ENCODE data around the gene HOMER2.
"Not testable (repeated sequence)": the region's sequence is repeated elsewhere in the genome, so short reads cannot be mapped to it uniquely, and the experiment has no call there.

The HOMER2 gene

DNA sequence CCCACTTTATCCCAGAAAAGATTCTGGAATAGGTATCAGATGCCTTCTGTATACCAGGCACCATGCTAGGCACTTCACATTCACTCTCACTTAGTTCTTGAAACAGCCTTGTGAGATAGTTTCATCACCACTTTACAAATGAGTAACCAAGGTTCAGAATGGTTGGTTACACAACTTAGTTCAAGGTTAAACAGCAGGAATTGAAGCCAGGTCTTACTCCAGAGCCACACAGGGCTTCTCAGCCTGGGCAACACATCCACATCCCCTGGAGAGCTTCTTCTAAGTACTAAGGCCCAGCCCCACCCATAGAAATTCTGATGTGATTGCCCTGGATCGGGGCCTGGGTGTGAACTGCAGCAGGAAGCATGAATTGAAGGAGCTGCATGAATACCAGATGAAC, 124.4 kb downstream of the HOMER2 start:
- no peak for FAIRE-seq
- no peak for TF ChIP-seq CTCF (IDR thresholded peaks at IDR 0.05; ENCODE audit: insufficient read depth, missing control alignments)
- DNase-seq (ENCODE audit: insufficient read length, low spot score): no peak

DNA sequence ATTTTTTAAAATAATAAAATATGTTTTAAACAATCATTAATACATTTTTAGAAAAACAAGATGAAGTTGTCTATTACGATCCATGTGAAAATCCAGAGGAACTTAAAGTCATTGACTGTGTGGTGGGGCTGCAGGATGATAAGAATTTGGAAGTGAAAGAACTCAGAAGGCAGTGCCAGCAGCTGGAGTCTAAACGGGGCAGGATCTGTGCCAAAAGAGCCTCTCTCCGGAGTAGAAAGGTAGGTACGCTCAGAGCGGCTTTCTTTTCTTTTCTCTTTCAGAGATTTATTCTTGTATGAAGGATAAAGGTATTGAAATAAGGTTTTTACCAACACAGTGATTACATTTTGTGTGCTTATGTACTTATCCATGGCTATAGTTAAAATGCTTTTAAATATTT, 129.5 kb downstream of the HOMER2 start:
- no peak for TF ChIP-seq CTCF (IDR thresholded peaks at IDR 0.05; ENCODE audit: insufficient read depth, missing control alignments)
- FAIRE-seq (no peak), DNase-seq (ENCODE audit: insufficient read length, low spot score) (no peak)

GRCh38 chr15:82821851-82822250, 130.7 kb downstream of the HOMER2 start:
- not testable (repeated sequence) for DNase-seq (ENCODE audit: insufficient read length, low spot score); FAIRE-seq

DNA sequence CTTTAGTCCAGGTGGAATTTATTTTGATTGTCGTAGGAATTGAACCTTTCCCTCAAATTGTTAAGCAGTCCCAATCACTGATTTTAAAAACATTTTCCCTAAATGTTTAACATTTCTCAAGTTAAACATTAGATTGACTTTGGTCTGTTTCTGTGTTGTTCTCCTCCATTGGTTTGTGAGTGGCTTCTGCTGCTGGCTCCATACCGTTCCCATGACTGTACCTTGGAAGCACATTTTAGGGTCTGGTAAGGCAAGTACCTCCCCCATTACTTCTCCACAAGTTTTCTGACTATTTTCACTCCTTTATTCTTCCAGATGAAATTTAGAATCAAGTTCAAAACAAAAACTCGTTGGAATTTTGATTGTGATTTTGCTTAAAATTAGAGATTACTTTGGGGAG, 131.1 kb downstream of the HOMER2 start:
- not testable (repeated sequence) for FAIRE-seq; DNase-seq (ENCODE audit: insufficient read length, low spot score)

DNA sequence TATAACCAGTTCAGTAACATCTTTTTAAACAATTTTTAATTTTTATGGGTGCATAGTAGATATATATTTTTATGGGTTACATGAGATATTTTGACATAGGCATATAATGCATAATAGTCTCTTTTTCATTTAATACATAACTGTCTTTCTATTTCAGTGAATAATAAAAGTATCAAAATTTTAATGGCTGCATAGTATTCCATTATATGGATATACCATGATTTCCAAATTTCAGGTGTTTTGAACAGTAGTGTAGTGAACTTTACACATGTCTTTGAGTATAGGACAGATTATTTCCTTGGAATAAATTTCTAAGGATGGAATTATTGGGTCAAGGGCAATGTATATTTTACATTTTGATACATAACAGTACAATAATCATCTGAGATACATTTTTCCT, 132.4 kb downstream of the HOMER2 start:
- DNase-seq (ENCODE audit: insufficient read length, low spot score) (no peak), FAIRE-seq (no peak)
- TF ChIP-seq CTCF (IDR thresholded peaks at IDR 0.05; ENCODE audit: insufficient read depth, missing control alignments): no peak

GRCh38 chr15:82812994-82813393, 139.5 kb downstream of the HOMER2 start:
- TF ChIP-seq CTCF (IDR thresholded peaks at IDR 0.05; ENCODE audit: insufficient read depth, missing control alignments): no peak
- DNase-seq (ENCODE audit: insufficient read length, low spot score) (no peak), FAIRE-seq (no peak)

DNA sequence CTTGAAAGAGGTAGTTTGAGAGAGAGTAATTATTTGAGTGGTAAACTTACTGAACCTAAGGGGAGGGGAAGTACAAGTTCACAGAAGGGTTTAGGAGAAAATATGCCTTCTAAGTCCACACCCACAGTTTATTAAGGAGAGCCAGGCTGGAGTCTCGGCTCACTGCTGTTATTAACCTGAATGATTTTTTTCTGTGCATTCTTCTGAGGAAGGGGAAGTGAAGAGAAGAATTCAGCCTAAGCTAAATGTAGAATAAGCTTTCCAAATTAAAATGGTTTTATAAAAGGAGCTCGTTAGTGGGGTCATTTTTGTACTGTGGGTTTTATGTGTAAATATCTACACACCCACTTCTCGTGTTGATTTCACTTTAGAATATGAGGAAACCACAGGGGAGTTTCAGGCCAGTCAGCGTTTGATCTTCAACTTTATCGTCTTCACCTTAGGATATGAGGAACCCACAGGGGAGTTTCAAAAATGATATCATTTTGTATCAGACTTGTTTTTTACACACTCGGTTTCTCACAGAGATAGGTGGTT, 141.6 kb downstream of the HOMER2 start:
- FAIRE-seq: no peak
- DNase-seq (ENCODE audit: insufficient read length, low spot score): no peak
- no peak for TF ChIP-seq CTCF (IDR thresholded peaks at IDR 0.05; ENCODE audit: insufficient read depth, missing control alignments)

GRCh38 chr15:82810061-82810889, 142.2 kb downstream of the HOMER2 start:
- no peak for TF ChIP-seq CTCF (IDR thresholded peaks at IDR 0.05; ENCODE audit: insufficient read depth, missing control alignments)
- no peak for DNase-seq (ENCODE audit: insufficient read length, low spot score)
- no peak for FAIRE-seq

Measured in D721Med (cell line).